Iris pigment epithelial cell (primary cell): ENCODE measurements around the gene RFX2.
"Not testable (repeated sequence)": the region's sequence is repeated elsewhere in the genome, so short reads cannot be mapped to it uniquely, and the experiment has no call there.

Experiments used
- DNase-seq: peaks from one replicate; pipeline ENCODE4 v3.0.0-alpha.2; 2011; ENCODE audit warnings: low read depth

The RFX2 gene

GRCh38 chr19:5971714-5972354 is 138.5 kb downstream of the RFX2 start:
- no peak for DNase-seq

- DNase-seq, result no peak
Observed at GRCh38 chr19:5969476-5969875, 140.8 kb downstream of the RFX2 start.

GRCh38 chr19:5968431-5969373 is 141.6 kb downstream of the RFX2 start:
- no peak for DNase-seq

GRCh38 chr19:5967994-5968430 is 142.3 kb downstream of the RFX2 start:
- DNase-seq, result peak; percentile 76

GRCh38 chr19:5967571-5967970 is 142.7 kb downstream of the RFX2 start:
- no peak for DNase-seq

GRCh38 chr19:5966941-5967340 is 143.4 kb downstream of the RFX2 start:
- DNase-seq, result no peak

- DNase-seq, result peak; percentile 25
Observed at GRCh38 chr19:5966215-5966614, 144.1 kb downstream of the RFX2 start.

- DNase-seq, result no peak
Observed at GRCh38 chr19:5964816-5965565, 145.3 kb downstream of the RFX2 start.

GRCh38 chr19:5963855-5964254 is 146.4 kb downstream of the RFX2 start:
- no peak for DNase-seq

GRCh38 chr19:5963259-5963658 is 147.0 kb downstream of the RFX2 start:
- not testable (repeated sequence) for DNase-seq

- peak; percentile 78 for DNase-seq
Observed at GRCh38 chr19:5961969-5962945, 148.0 kb downstream of the RFX2 start.

- DNase-seq, result not testable (repeated sequence)
Observed at GRCh38 chr19:5961641-5961968, 148.7 kb downstream of the RFX2 start.

- DNase-seq, result no peak
Observed at GRCh38 chr19:5960005-5961001, 150.0 kb downstream of the RFX2 start.

- no peak for DNase-seq
Observed at GRCh38 chr19:5959260-5960004, 150.9 kb downstream of the RFX2 start.

- no peak for DNase-seq
Observed at GRCh38 chr19:5958851-5959122, 151.5 kb downstream of the RFX2 start.

- no peak for DNase-seq
Observed at GRCh38 chr19:5958074-5958850, 152.0 kb downstream of the RFX2 start.

GRCh38 chr19:5957170-5957569 is 153.1 kb downstream of the RFX2 start:
- DNase-seq, result peak; percentile 57

GRCh38 chr19:5956728-5957127 is 153.6 kb downstream of the RFX2 start:
- DNase-seq, result no peak

- DNase-seq, result no peak
Observed at GRCh38 chr19:5956323-5956722, 154.0 kb downstream of the RFX2 start.
